Left lung (tissue), 10 donors: ENCODE data around the gene HNRNPLL. TPM values are rescaled to one million over a fixed set of nuclear protein-coding genes. Genes with fewer than 3 reads are reported as not detected.

Experiments
- ATAC-seq: fragments of 200-7000 bp; cut with Tn5 transposase; one replicate; pipeline ENCODE4 v1.9.1; 2020; ENCODE audit warnings: moderate library complexity
- DNase-seq, 4 donors: peaks; one replicate each; pipeline ENCODE4 v3.0.0-alpha.2; 2013 to 2020
- H3K27ac ChIP-seq, 2 donors: fragments of 200-600 bp; sonication (generic) in 1 of 2; one replicate each; pipeline versions ENCODE4 v1.5.0 to v1.8.0; 2020 to 2021
- H3K27me3 ChIP-seq, 2 donors: fragments of 200-600 bp; sonication (generic) in 1 of 2; one replicate each; pipeline versions ENCODE4 v1.5.0 to v1.8.0; 2020 to 2021
- H3K36me3 ChIP-seq, 2 donors: fragments of 200-600 bp; sonication (generic) in 1 of 2; one replicate each; pipeline versions ENCODE4 v1.5.0 to v1.8.0; 2020 to 2021
- H3K4me1 ChIP-seq, 2 donors: fragments of 200-600 bp; one replicate each; pipeline ENCODE4 v1.8.0; 2021
- H3K4me3 ChIP-seq, 2 donors: fragments of 200-600 bp; sonication (generic) in 1 of 2; one replicate each; pipeline versions ENCODE4 v1.5.0 to v1.8.0; 2020 to 2021; ENCODE audit warnings: mild to moderate bottlenecking in 1 of 2
- H3K9me3 ChIP-seq, 2 donors: fragments of 200-600 bp; sonication (generic) in 1 of 2; one replicate each; pipeline versions ENCODE4 v1.5.0 to v1.8.0; 2020 to 2021
- intact Hi-C, 2 donors: fragments of 100-400 bp; cut with DNase I; formaldehyde crosslinking; loops; one replicate each; pipeline versions ENCODE4 v1.11.2 to v1.14.2; 2022
- polyA plus RNA-seq, 6 donors: library from polyadenylated mRNA; unstranded; fragments of 120-200 nt; gene quantifications; one replicate each; pipeline ENCODE4 v1.2.1, GENCODE V29; 2013; ENCODE audit not compliant: insufficient read length in 6 of 6
- total RNA-seq, 2 donors: library from RNA; stranded (reverse); fragmentation: NEBNext Ultra II Directional; extraction: Animal tissue kit (Norgen Biotek cat#: 25700); gene quantifications; one replicate each; pipeline ENCODE4 v1.2.1, GENCODE V29; 2021
- TF ChIP-seq, protein P1 (sequence below), 2 donors: fragments of 200-600 bp; sonication (generic) in 1 of 2; IDR thresholded peaks; one replicate each; pipeline versions ENCODE4 v1.5.0 to v1.8.0; 2021; ENCODE audit warnings: antibody characterized with exemption in 2 of 2
- donor health status: DM: no; HTN: yes; CAD: no.
- donor health status: DM: no; HTN: no; CAD: no.

Gene HNRNPLL
- total and polyA plus RNA-seq, 8 donors, result 44.2 to 102 (median 75.4) TPM

DNA sequence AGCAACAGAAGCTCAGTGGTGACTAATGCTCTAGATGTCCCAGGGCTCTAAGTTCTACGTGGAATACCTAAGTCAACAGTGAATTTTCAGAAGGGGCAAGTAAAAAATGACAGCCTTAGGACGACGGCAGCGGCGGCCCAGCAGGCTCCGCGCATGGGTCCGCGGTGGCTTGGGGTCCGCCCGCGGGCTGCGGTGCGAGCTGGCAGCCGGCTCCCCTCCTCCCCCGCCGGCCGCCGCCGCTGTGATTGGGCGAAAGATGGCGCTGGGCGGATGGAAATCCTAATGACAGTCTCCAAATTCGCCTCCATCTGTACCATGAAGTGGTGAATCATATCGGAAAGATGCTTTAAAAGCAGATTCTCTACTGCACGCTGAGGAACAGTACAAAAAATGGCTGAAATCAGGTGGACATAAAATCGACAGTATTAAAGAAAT is 74.7 kb downstream of the HNRNPLL start:
- no peaks in the 10 kb centered on the region for H3K36me3 ChIP-seq
- TF ChIP-seq, protein P1, sequence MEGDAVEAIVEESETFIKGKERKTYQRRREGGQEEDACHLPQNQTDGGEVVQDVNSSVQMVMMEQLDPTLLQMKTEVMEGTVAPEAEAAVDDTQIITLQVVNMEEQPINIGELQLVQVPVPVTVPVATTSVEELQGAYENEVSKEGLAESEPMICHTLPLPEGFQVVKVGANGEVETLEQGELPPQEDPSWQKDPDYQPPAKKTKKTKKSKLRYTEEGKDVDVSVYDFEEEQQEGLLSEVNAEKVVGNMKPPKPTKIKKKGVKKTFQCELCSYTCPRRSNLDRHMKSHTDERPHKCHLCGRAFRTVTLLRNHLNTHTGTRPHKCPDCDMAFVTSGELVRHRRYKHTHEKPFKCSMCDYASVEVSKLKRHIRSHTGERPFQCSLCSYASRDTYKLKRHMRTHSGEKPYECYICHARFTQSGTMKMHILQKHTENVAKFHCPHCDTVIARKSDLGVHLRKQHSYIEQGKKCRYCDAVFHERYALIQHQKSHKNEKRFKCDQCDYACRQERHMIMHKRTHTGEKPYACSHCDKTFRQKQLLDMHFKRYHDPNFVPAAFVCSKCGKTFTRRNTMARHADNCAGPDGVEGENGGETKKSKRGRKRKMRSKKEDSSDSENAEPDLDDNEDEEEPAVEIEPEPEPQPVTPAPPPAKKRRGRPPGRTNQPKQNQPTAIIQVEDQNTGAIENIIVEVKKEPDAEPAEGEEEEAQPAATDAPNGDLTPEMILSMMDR (IDR thresholded peaks at IDR 0.05), result no peak
- H3K9me3 ChIP-seq, result no peaks in the 10 kb centered on the region
- H3K4me3 ChIP-seq, result peak overlapping the region; percentile 14 to 23
- peaks cover 0 to 21% of the 10 kb centered on the region in 2 donors for H3K27me3 ChIP-seq
- peak in 2 of 4 donors; percentile 44 to 80 for DNase-seq
- peak; percentile 64 for ATAC-seq
- peaks cover 0 to 10% of the 10 kb centered on the region in 2 donors for H3K4me1 ChIP-seq
- intact Hi-C loops, result no loop called here
- peak overlapping the region in 1 of 2 donors; percentile 54 for H3K27ac ChIP-seq

DNA sequence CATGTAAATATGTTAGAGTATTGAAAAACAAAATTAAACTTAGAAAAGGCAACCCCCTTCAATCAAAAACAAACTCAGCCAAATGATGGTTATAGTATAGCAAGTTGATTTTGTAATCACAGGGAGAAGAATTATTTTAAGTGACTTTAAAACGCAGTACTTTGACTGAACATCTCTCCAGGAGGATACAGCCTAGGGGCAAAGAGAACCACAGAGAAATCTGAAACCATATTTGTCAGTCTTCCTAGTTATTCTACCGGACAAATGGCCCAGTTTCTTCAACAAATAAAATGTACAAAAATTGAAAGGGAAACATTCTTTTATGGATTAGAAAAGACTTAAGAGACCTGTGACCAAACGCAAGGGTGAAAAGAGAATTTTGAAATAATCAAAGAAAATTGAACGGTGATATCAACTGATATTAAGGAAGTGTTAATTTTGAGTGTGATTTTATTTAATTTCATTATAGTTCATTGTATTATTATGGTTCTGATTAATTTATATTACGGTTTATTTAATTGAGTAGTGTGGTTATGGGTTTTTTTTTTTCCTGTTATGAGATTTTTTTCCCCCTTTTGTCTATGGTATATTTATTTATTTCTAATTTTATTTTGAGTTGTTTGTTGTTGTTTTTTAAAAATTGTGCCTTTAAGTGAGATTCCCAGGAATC is 75.3 kb downstream of the HNRNPLL start:
- intact Hi-C loops, result no loop called here
- H3K27ac ChIP-seq, result peak overlapping the region in 1 of 2 donors; percentile 54
- no peak for DNase-seq
- no peak for ATAC-seq
- H3K27me3 ChIP-seq, result peaks cover 0 to 21% of the 10 kb centered on the region in 2 donors
- peak overlapping the region; percentile 14 to 23 for H3K4me3 ChIP-seq
- TF ChIP-seq, protein P1 (IDR thresholded peaks at IDR 0.05), result no peak
- peaks cover 0 to 10% of the 10 kb centered on the region in 2 donors for H3K4me1 ChIP-seq
- H3K36me3 ChIP-seq, result no peaks in the 10 kb centered on the region
- H3K9me3 ChIP-seq, result no peaks in the 10 kb centered on the region

GRCh38 chr2:38526195-38526594 is 76.5 kb downstream of the HNRNPLL start:
- Histone ChIP-seq H3K27ac (no peak overlapping the region), H3K9me3 (no peaks in the 10 kb centered on the region), H3K4me1 (peaks cover 0 to 10% of the 10 kb centered on the region in 2 donors), H3K4me3 (no peak overlapping the region), H3K36me3 (no peaks in the 10 kb centered on the region), H3K27me3 (peaks cover 0 to 21% of the 10 kb centered on the region in 2 donors)
- peak; percentile 35 for ATAC-seq
- intact Hi-C loops, result no loop called here
- TF ChIP-seq, protein P1 (IDR thresholded peaks at IDR 0.05), result no peak
- DNase-seq, result no peak

DNA sequence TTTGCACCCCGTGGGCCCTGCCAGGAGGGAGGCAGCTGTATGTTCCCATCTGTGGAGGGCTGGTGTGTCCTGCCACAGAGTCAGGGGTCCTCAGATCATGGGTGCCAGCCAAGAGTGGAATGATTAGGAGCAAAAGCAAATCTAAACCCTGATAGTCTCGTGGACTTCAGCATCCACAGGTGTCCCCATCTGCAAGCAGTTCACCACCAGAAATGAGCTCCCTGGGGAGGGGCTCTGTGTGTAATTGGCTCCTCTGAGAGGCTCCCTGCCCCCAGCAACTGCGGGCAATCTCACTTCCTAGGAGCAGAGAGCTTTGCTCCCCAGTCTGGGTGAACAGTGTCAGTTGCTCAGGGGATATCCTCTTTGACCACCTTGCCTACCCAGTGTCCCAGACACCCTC is 78.1 kb downstream of the HNRNPLL start:
- TF ChIP-seq, protein P1 (IDR thresholded peaks at IDR 0.05), result no peak
- Histone ChIP-seq H3K4me3 (no peak overlapping the region), H3K27ac (no peak overlapping the region), H3K27me3 (peaks cover 0 to 21% of the 10 kb centered on the region in 2 donors), H3K9me3 (no peaks in the 10 kb centered on the region), H3K4me1 (peaks cover 0 to 10% of the 10 kb centered on the region in 2 donors), H3K36me3 (no peaks in the 10 kb centered on the region)
- intact Hi-C loops, result no loop called here
- DNase-seq, result no peak
- ATAC-seq, result no peak

DNA sequence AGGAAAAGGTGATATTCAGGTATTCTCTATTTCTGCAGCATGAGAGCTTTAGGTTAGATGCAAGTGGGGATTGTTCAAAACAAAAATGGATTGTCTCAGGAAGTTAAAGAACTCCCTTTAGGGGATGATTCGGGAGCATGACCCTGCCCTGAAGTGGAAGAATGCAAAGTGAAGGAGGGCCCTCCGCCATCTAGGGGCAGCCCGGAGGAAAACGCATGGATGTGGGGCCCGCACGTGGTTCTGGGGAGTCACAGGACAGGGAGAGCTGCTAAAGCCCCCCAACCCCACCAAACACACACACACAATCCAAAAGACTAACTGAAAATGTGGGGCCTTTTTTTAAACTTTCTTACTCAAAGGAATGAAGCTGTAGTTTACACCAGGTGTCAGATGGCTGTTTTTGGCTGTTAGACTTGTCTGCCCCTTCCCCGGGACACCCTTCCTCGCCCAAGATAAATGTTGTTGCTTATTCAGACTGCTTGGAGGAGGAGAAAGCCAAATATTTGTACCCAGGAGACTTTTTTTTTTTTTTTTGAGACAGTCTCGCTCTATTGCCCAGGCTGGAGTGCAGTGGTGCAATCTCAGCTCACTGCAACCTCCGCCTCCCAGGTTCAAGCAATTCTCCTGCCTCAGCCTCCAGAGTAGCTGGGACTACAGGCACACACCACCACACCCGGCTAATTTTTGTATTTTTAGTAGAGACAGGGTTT is 78.8 kb downstream of the HNRNPLL start:
- Histone ChIP-seq H3K27me3 (peaks cover 0 to 21% of the 10 kb centered on the region in 2 donors), H3K4me1 (peaks cover 0 to 10% of the 10 kb centered on the region in 2 donors), H3K9me3 (no peaks in the 10 kb centered on the region), H3K4me3 (no peak overlapping the region), H3K36me3 (no peaks in the 10 kb centered on the region), H3K27ac (no peak overlapping the region)
- DNase-seq, result no peak
- peak; percentile 27 for ATAC-seq
- intact Hi-C loops, result no loop called here
- TF ChIP-seq, protein P1 (IDR thresholded peaks at IDR 0.05), result no peak
